Activated CD8-positive, alpha-beta memory T cell treated with anti-CD3 and anti-CD28 coated beads for 4 hours (primary cell): Measurements from ENCODE around the gene IL10.
"Not testable (repeated sequence)": the region's sequence is repeated elsewhere in the genome, so short reads cannot be mapped to it uniquely, and the experiment has no call there.

ENCODE experiments used
- DNase-seq, 2 donors: peaks; one replicate each; pipeline ENCODE4 v3.0.0-alpha.2; 2020; ENCODE audit warnings: low read depth in 2 of 2

The IL10 gene

GRCh38 chr1:206765771-206766170 lies 6.5 kb downstream of the IL10 start:
- not testable (repeated sequence) for DNase-seq

GRCh38 chr1:206762741-206763364 lies 9.4 kb downstream of the IL10 start:
- not testable (repeated sequence) for DNase-seq

GRCh38 chr1:206761159-206761768 lies 11.0 kb downstream of the IL10 start:
- no peak for DNase-seq

- DNase-seq: no peak
These were observed 11.7 kb downstream of the IL10 start for GRCh38 chr1:206760590-206760989.

- DNase-seq: no peak
These were observed 14.6 kb downstream of the IL10 start for GRCh38 chr1:206757524-206758266.

GRCh38 chr1:206754011-206754410 lies 18.3 kb downstream of the IL10 start:
- DNase-seq: no peak

- DNase-seq: no peak
These were observed 19.2 kb downstream of the IL10 start for GRCh38 chr1:206753141-206753540.

- no peak for DNase-seq
These were observed 19.8 kb downstream of the IL10 start for GRCh38 chr1:206752481-206752880.

GRCh38 chr1:206751891-206752290 lies 20.4 kb downstream of the IL10 start:
- no peak for DNase-seq

GRCh38 chr1:206748348-206749030 lies 23.8 kb downstream of the IL10 start:
- DNase-seq: no peak

GRCh38 chr1:206745301-206745700 lies 27.0 kb downstream of the IL10 start:
- DNase-seq: no peak

GRCh38 chr1:206744683-206745082 lies 27.6 kb downstream of the IL10 start:
- no peak for DNase-seq

GRCh38 chr1:206742719-206743383 lies 29.4 kb downstream of the IL10 start:
- DNase-seq: no peak

- DNase-seq: no peak
These were observed 31.1 kb downstream of the IL10 start for GRCh38 chr1:206741142-206741701.

GRCh38 chr1:206739411-206740076 lies 32.8 kb downstream of the IL10 start:
- no peak for DNase-seq

- no peak for DNase-seq
These were observed 33.6 kb downstream of the IL10 start for GRCh38 chr1:206738370-206739366.

GRCh38 chr1:206737729-206738201 lies 34.5 kb downstream of the IL10 start:
- no peak for DNase-seq

GRCh38 chr1:206736878-206737728 lies 35.2 kb downstream of the IL10 start:
- peak; percentile 33 to 52 for DNase-seq
